GM21717 (cell line): ENCODE data around the gene RASSF6.
"Not testable (repeated sequence)": the region's sequence is repeated elsewhere in the genome, so short reads cannot be mapped to it uniquely, and the experiment has no call there.

Source experiments
- ATAC-seq: cut with Tn5 transposase; IDR thresholded peaks from one replicate; pipeline ENCODE4 v1.9.1; 2021; ENCODE audit warnings: mild to moderate bottlenecking, moderate library complexity; ENCODE audit not compliant: unreplicated experiment

Gene RASSF6

DNA sequence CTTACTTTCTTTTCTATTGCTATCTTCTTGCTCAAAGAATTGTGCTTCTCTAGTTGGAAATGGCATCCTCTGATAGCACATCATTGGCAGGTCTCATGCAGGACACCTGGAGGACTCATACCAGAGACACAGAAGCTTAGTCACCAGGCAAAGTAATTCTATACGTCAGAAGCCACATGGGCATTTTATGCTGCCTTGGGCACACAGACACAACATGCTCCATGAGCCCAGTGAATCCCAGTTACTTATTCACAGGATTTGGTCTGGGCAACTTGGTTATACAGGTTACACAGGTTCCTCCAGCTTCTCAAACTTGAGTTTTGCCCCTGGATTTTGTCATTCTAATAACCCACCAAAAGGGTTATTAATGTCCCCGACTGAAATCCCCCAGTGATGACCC lies 7.1 kb downstream of the RASSF6 start:
- no peak for ATAC-seq

GRCh38 chr4:73612032-73612431 lies 8.2 kb downstream of the RASSF6 start:
- no peak for ATAC-seq

GRCh38 chr4:73609706-73610105 lies 10.5 kb downstream of the RASSF6 start:
- ATAC-seq: no peak

DNA sequence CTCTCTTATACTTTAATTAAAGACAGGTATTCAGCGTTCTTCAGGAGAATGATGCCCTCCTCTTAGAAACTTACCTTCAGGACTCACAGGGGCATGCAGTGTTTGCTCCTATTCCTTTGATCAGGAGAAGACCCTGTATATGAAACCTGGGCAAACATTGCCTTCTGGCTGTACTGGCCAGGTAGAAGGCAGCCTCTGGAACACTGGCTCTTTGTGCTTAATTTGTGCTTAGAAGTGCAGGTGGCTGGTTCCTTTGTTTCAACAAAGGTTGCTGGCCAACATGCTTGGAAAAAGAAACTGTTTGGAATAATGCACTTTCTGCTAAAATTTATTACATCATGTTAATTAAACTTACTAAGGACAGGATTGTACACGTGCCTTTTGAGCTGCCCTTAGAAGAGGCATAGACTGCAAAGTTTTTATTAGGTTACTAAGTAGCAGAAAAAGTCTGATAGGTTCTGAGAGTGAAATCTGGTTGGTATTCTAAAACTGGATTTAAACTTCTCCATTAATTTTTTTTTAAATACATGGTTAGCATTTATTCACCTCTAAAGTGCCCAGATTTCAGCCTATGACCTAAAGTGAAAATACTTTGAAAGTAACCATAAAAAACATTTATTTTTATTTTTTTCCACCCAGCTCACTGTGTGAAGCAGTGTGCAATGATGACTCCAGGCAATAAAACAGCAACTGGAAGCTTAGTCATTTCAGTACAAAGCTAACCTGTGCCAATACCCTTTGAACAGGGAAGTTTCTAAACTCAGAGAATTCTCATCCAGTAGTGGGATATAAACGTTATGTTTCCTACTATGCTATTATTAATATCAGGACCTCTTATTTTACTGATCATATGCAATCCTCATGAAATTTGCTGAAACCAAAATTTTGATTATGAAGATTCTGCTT lies 11.3 kb downstream of the RASSF6 start:
- no peak for ATAC-seq

DNA sequence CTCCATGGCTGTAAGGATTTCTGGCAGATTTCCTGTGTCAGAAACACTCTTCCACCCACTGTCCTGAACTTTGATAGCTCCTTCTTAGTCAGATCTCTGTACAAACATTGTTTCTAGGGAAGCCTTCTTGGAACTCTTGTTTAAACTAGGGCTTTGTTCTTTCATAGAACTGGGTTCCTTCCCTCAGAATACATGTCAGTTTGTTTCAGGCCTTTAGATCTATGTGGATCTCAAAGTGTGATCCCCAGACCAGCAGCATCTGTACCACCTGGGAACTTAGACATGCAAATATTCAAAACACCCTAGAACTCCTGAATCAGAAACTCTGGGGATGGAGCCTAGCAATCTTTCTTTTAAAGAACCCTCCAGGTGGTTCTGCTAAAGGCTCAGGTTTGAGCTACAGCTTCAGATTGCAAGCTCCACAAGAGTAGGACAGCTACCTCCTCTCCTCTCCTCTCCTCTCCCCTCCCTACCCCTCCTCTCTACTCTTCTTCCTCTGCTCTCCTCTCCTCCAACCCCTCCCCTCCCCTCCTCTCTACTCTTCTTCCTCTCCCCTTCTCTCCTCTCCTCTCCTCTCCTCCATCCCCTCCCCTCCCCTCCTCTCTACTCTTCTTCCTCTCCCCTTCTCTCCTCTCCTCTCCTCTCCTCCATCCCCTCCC lies 12.7 kb downstream of the RASSF6 start:
- ATAC-seq: peak; percentile 39

GRCh38 chr4:73606465-73606974 lies 13.7 kb downstream of the RASSF6 start:
- peak; percentile 65 for ATAC-seq

DNA sequence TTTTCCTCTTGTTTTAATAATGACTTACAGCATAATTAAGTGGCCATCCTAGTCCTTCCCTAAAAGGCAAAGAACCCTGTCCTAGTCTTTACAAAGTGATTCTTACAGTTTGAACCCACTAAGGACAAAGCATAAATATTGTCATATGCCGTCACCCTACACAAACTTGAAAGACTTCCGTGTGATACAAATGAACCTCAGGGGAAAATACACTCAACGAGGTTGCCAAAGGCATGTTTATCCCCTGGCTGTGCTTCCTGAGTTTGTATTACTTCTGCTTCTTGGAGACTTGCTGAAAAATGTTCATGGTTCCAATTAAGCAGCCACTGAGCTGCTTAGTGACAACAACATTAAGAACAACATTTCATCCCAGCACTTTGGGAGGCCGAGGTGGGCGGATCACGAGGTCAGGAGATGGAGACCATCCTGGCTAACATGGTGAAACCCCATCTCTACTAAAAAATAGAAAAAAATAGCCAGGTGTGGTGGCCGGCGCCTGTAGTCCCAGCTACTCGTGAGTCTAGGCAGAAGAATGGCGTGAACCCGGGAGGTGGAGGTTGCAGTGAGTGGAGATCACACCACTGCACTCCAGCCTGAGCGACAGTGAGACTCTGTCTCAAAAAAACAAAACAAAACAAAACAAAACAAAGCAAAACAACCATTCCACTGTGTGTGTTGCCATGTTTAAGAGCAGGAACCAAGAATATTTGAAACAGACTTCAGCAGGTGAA lies 16.2 kb downstream of the RASSF6 start:
- ATAC-seq: no peak

DNA sequence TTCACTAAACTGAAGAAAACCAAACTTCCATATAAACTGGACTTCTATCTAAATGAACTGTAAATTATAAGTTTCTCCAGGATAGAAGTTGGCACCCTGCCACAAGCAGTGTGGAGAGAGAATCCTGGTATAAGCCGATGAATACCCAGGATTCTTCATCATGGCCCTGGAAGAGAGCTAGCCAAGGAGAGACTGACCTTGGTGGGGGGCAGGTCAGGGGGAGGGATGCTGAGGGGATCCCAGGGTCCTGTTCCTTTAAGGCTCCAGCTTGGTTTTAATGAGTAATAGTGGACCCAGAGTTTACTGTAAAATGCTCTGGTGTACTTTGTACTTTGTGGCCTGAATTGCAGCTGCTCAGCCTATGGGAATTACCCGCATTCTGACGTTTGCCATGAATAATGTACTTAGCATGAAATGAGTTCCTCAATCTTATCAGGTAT lies 16.9 kb downstream of the RASSF6 start:
- peak; percentile 44 for ATAC-seq

DNA sequence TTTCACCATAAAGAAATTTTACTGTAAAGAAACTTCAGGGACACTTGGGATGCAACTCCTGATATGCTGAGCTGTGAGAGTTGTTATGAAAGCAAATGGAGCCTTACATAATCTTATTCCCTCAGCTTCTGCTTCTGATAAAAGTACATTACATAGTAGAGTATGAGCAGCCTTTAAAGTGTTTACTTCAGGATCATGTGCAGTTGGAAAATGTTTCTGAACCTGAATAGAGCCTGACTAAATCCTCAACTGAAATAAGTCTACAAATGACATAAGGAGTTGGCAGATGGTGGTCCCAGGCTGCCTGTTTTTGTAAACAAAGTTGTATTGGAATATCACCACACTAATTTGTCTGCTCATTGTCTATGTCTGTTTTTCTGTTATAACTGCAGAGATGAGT lies 19.3 kb downstream of the RASSF6 start:
- ATAC-seq: no peak

GRCh38 chr4:73599182-73599581 lies 21.1 kb downstream of the RASSF6 start:
- ATAC-seq: peak; percentile 39

- ATAC-seq: no peak
Observed at GRCh38 chr4:73597594-73597993, 22.6 kb downstream of the RASSF6 start.

DNA sequence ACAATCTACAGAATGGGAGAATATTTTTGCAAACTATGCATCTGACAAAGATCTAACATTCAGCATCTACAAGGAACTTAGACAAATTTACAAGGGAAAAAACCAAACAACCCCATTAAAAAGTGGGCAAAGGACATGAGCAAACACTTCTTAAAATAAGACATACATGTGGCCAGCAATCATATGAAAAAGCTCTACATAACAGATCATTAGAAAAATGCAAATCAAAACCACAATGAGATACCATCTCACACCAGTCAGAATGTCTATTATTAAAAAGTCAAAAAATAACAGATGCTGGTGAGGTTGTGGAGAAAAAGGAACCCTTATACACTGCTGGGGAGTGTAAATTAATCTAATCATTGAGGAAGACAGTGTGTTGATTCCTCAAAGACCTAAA lies 23.1 kb downstream of the RASSF6 start:
- ATAC-seq: not testable (repeated sequence)

DNA sequence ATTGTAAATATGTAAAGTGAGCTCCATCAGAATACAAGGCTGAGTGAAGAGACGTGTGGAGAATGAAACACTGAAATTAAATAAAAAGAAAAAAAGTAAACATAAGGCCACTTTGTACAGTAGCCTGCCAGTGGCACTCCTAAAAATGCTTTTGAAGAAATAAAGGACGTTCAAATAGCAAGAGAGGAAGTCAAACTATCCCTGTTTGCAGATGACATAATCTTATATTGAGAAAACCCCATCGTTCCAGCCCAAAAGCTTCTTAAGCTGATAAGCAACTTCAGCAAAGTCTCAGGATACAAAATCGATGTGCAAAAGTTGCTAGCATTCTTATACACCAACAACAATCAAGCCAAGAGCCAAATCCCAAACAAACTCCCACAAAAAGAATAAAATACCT lies 24.2 kb downstream of the RASSF6 start:
- no peak for ATAC-seq

DNA sequence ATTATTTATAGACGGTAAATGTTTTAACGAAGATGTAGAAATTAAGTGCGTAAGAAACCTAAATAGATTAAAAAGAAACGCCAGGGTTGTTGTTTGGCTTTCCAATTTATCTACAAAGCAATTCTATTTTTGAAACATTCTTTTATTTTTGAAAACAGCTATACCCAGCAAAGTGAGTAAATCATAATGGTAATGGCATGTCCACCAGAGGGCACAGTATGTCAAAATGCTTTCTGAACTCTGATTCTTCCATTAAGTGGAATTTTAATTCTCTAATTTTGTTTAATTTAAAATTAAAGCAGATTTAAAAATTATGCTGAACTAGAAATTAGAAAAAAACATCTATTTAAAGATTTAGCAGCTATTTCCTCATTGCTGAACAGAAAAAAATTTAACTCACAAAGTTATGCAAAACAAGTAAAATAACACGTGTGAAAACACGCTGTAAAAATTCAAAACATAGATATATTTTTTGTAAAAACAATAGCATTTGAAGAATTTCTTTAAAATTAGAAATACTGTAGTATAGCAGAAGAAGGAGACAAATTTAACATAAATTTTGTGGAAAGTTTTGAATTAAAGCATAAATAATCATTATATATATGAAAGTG lies 26.5 kb downstream of the RASSF6 start:
- no peak for ATAC-seq

GRCh38 chr4:73589887-73590801 lies 30.1 kb downstream of the RASSF6 start:
- ATAC-seq: peak; percentile 87

DNA sequence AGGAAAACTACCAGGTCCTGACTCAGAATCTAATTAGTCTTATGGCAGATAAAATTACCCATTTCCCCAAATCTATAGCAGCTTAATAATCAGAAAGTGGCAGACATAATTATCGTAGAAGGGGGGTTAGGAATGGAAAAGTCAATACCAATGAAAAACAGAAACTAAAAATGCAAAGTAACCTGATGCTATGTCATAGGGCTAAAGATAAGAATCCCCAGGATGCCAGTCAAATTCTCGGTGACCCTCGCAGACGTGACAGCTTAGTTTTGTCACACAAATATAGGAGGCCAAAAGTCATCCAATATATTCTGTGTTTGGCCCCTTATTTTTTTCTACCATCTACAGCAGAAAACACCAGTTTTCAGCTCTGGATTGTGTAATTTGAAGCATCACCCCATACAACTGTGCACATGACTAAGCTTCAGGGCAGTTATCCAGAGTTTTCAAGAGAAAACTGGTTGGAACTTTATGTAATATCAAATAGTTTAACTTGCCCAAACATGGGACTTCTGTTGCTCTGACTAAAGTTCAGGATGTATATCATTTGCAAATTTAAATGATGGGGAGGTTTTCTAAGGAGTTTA lies 30.9 kb downstream of the RASSF6 start:
- ATAC-seq: peak; percentile 32

- ATAC-seq: no peak
Observed at GRCh38 chr4:73588613-73589012, 31.6 kb downstream of the RASSF6 start.

- no peak for ATAC-seq
Observed at GRCh38 chr4:73586666-73587065, 33.6 kb downstream of the RASSF6 start.

DNA sequence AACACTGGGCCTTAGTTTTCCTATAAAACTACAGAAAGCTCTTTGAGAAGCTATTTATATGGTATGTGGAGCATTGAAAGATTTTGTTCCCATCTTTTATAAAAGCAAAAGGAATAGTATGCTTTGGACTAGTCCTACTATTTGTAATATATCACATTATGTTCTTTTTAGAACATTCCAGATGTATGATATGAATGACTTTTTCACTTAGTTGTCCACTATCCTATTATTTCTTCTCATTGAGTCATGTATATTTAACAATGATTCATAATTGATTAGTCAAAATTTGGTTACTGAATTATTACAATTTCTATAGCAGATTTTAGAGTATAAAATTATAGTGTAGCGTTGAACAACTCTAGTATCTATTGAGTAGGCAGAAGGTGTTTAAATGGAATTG lies 34.2 kb downstream of the RASSF6 start:
- ATAC-seq: no peak
